A172 (cell line): Measurements from ENCODE around the gene GAPDH. TPM values are rescaled to one million over a fixed set of nuclear protein-coding genes. Genes with fewer than 3 reads are reported as not detected.

Source experiments
- DNase-seq: peaks from one replicate; pipeline ENCODE4 v3.0.0-alpha.2; 2015; ENCODE audit warnings: low spot score
- total RNA-seq: library from RNA; depleted of rRNA; stranded (reverse); fragments of >200 nt; shearing (Covaris generic); gene quantifications from 2 replicates; pipeline ENCODE4 v1.2.3, GENCODE V29; 2014

GAPDH gene
- total RNA-seq, 1 experiment from 2014 or later = 4,015 TPM

GRCh38 chr12:6529291-6529737, 5.0 kb upstream of the GAPDH start:
- DNase-seq = no peak

DNA sequence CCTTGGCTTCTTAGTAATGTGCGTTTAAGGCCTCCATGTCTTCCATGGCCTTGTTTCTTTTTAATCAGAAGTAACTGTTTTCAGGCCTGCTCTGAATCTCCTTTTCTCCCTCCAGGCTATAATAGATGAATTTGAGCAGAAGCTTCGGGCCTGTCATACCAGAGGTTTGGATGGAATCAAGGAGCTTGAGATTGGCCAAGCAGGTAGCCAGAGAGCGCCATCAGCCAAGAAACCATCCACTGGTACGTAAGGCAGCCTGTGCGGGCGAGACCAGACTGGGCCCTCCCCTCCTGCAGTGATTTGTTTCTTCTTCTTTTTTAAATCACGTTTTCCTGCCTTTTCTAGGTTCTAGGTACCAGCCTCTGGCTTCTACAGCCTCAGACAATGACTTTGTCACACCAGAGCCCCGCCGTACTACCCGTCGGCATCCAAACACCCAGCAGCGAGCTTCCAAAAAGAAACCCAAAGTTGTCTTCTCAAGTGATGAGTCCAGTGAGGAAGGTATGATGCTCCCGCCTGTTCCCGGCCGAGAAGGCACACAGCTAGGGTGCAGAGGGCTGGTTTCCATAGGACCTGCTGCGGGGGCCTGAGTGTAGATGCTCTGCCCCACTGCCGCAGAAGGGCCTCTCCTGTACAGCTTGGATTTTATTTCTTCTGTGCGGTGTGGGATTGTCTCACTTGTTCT, 3.6 kb upstream of the GAPDH start:
- DNase-seq = no peak

DNA sequence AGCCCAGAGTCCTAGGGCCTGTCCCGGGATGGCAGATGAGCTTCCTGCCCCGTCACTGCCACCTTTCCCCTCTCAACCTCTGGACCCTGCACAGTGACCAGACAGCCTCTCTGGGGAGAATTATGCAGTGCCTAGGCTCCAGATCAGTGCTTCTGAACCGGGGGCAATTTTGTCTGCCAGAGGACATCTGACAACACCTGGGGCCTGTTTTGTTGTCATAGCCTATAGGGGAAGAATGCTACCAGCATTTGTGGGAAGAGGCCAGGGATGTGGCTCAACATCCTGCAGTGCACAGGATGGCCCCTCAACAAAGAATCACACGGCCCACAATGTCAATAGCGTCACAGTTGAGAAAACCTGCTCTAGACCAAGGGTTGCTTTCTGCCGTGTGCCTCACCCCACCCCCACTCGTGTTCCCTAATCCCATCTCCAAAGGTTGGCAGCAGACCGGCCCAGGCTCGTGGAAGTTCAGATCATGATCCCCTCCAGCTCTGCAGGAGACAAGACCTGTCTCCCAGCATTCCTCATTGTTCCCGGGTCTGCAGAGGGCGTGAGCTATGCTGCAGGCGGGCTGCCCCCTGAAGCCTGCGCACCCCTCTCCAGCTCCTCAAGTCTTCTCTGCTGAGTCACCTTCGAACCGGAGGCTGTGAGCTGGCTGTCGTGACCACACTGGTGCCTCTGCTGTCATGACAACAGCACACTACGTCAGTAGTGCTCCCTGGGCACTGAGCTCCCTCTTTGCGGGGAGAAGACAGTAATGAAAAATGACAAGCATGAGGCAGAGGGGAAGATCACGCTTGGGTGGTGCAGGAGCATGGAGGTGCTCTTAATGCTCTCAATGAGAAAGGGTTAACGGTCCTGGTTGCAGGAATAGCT, 2.0 kb upstream of the GAPDH start:
- DNase-seq = peak; percentile 91

DNA sequence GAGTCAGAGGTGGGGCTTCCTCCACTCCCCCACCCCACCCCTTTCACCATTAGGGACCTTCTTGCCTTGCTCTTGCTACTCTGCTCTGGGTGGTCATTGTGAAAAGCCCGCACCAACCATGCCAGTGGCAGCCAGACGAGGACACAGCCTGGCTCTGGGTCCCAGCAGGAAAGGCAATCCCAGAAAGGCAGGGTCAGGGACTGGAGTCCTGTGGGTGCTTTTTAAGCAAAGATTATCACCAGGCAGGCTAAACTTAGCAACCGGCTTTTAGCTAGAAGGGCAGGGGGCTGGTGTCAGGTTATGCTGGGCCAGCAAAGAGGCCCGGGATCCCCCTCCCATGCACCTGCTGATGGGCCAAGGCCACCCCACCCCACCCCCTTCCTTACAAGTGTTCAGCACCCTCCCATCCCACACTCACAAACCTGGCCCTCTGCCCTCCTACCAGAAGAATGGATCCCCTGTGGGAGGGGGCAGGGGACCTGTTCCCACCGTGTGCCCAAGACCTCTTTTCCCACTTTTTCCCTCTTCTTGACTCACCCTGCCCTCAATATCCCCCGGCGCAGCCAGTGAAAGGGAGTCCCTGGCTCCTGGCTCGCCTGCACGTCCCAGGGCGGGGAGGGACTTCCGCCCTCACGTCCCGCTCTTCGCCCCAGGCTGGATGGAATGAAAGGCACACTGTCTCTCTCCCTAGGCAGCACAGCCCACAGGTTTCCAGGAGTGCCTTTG, 1.2 kb upstream of the GAPDH start:
- no peak for DNase-seq

DNA sequence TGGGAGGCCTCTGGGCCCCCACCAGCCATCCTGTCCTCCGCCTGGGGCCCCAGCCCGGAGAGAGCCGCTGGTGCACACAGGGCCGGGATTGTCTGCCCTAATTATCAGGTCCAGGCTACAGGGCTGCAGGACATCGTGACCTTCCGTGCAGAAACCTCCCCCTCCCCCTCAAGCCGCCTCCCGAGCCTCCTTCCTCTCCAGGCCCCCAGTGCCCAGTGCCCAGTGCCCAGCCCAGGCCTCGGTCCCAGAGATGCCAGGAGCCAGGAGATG, 729 bp upstream of the GAPDH start:
- DNase-seq = no peak

GRCh38 chr12:6534695-6534944, 303 bp downstream of the GAPDH start:
- DNase-seq = no peak

DNA sequence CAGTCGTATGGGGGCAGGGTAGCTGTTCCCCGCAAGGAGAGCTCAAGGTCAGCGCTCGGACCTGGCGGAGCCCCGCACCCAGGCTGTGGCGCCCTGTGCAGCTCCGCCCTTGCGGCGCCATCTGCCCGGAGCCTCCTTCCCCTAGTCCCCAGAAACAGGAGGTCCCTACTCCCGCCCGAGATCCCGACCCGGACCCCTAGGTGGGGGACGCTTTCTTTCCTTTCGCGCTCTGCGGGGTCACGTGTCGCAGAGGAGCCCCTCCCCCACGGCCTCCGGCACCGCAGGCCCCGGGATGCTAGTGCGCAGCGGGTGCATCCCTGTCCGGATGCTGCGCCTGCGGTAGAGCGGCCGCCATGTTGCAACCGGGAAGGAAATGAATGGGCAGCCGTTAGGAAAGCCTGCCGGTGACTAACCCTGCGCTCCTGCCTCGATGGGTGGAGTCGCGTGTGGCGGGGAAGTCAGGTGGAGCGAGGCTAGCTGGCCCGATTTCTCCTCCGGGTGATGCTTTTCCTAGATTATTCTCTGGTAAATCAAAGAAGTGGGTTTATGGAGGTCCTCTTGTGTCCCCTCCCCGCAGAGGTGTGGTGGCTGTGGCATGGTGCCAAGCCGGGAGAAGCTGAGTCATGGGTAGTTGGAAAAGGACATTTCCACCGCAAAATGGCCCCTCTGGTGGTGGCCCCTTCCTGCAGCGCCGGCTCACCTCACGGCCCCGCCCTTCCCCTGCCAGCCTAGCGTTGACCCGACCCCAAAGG, 804 bp downstream of the GAPDH start:
- DNase-seq = peak; percentile 42

GRCh38 chr12:6535697-6535946, 1.3 kb downstream of the GAPDH start:
- no peak for DNase-seq

DNA sequence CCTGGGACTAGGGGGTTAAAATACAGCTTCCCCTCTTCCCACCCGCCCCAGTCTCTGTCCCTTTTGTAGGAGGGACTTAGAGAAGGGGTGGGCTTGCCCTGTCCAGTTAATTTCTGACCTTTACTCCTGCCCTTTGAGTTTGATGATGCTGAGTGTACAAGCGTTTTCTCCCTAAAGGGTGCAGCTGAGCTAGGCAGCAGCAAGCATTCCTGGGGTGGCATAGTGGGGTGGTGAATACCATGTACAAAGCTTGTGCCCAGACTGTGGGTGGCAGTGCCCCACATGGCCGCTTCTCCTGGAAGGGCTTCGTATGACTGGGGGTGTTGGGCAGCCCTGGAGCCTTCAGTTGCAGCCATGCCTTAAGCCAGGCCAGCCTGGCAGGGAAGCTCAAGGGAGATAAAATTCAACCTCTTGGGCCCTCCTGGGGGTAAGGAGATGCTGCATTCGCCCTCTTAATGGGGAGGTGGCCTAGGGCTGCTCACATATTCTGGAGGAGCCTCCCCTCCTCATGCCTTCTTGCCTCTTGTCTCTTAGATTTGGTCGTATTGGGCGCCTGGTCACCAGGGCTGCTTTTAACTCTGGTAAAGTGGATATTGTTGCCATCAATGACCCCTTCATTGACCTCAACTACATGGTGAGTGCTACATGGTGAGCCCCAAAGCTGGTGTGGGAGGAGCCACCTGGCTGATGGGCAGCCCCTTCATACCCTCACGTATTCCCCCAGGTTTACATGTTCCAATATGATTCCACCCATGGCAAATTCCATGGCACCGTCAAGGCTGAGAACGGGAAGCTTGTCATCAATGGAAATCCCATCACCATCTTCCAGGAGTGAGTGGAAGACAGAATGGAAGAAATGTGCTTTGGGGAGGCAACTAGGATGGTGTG, 1.9 kb downstream of the GAPDH start:
- DNase-seq = no peak

- no peak for DNase-seq
Measured at GRCh38 chr12:6536894-6537579, 2.7 kb downstream of the GAPDH start.

GRCh38 chr12:6537580-6538419, 3.5 kb downstream of the GAPDH start:
- peak; percentile 57 for DNase-seq

DNA sequence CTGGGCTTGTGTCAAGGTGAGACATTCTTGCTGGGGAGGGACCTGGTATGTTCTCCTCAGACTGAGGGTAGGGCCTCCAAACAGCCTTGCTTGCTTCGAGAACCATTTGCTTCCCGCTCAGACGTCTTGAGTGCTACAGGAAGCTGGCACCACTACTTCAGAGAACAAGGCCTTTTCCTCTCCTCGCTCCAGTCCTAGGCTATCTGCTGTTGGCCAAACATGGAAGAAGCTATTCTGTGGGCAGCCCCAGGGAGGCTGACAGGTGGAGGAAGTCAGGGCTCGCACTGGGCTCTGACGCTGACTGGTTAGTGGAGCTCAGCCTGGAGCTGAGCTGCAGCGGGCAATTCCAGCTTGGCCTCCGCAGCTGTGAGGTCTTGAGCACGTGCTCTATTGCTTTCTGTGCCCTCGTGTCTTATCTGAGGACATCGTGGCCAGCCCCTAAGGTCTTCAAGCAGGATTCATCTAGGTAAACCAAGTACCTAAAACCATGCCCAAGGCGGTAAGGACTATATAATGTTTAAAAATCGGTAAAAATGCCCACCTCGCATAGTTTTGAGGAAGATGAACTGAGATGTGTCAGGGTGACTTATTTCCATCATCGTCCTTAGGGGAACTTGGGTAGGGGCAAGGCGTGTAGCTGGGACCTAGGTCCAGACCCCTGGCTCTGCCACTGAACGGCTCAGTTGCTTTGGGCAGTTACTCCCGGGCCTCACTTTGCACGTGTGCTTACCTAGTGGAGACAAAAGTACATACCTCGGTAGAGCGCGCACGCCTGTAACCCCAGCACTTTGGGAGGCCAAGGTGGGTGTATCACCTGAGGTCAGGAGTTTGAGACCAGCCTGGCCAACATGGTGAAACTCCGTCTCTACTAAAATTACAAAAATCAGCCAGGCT, 4.3 kb downstream of the GAPDH start:
- DNase-seq = peak; percentile 32

DNA sequence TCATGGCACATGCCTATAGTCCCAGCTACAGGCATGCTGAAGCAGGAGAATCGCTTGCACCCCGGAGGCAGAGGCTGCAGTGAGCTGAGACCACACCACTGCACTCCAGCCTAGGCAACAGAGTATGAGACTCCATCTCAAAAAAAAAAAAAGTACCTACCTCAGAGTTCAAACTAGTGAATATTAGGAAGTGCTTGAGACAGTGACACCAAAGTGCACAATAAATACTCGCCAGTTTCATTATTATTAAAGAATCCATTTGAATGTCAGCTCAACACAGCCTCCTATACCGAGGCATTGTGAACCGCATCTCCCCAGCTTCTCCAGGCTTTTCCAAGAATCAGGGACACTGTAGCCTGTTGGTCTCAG, 5.0 kb downstream of the GAPDH start:
- no peak for DNase-seq

DNA sequence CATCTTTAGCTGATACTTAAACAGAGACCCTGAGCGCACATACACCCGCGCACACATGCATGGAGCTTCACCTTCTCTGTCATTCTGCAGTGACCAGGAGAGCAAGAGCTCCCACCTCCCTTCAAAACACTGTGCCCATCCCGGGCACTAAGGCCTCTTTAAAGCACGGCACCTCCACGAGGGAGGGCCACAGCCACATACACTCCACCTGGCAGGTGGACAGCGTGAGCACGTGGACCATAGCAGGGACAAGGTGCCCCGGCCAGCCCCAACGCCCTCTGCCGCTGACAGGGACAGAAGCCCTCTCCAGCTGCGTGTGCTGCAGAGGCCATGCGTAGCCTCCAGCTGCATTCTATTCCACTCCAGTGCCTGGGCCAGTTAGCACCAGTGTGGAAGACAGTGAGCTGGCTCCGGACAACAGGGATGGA, 5.4 kb downstream of the GAPDH start:
- no peak for DNase-seq

DNA sequence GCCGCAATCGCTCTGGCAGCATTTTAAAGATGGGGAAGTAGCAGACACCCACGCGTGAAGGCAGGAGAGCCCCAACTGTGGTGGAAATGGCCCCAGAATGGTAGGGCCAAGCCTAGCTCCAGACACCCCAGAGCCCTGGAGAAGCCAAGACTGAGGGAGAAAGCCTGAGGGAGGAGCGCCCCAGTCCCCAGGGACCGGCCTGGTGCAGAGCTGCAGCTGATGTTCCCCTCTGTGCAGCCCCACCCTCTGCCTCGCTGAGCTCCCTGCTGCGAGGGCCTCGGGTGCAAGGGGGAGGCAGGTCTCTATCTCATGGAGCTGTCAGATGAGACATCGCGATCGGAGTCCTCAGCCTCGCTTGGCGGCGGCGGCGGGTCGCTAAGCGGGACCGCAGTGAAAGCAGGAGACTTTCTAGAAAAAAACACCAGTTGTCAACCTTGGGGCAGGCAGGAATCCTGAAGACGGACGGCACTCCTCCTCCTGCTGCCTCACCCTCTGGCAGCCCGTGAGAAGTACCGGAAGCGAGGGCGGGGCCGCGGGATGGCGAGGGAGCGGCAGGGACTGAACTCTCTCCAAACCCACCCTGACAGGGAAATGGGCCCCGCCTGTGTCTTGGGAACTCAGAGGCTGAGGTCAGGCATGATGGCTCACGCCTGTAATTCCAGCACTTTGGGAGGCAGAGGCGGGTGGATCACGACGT, 6.0 kb downstream of the GAPDH start:
- DNase-seq = peak; percentile 90

GRCh38 chr12:6541371-6542165, 7.3 kb downstream of the GAPDH start:
- no peak for DNase-seq

DNA sequence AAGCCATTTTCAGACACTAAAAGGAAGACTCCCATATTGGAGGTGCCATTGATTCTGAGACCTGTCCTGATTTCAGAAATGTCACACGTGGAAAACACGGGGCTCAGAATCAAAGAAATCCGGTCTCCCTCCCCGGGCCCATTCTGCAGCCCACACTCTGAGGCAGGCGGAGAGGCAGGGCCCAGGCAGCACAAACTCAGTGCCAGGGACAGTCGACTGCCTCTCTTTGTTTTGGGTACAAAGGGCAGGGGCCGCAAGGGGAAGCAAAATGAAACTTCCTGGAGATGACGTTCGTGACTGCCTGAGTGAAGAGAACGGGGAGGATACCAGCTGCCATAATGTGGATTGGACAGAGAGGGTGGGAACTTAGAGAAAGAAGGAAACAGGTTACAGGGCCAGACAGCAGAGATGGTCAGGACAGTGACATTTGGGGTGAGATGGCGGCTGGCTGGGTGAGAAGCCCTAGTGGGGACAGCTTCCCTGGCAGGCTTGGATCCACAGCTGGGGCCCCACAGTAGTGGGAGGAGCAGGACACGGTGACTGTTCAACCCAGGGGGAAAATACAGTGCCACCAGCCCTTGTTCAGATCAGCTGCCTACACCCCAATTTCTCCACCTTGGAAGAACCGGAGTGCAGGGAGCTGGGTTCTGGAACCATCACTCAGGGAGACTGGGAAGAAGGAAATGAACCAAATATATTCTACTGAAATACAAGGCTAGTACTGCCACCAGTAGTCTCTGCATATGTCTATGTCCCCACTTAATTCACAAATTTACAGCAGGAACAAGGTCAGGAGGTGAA, 8.1 kb downstream of the GAPDH start:
- no peak for DNase-seq
